Natural killer cell treated with Interleukin-12 subunit alpha and Interleukin-12 subunit beta and Interleukin-15 and Interleukin-18, amount 100 ng/mL, for 72 hours (primary cell): ENCODE results near the gene SKIC2. TPM values are rescaled to one million over a fixed set of nuclear protein-coding genes. Genes with fewer than 3 reads are reported as not detected.
"Not testable (repeated sequence)": the region's sequence is repeated elsewhere in the genome, so short reads cannot be mapped to it uniquely, and the experiment has no call there.

Source experiments
- ATAC-seq, 2 donors: fragments of 150-1000 bp; cut with Tn5 transposase in 1 of 2; sonication (Bioruptor Pico), chemical (Tn5 transposase) in 1 of 2; 2 replicates each; pipeline ENCODE4 v1.10.0; 2021
- DNase-seq: peaks from one replicate; pipeline ENCODE4 v3.0.0; 2022; ENCODE audit warnings: low spot score
- H3K27ac Mint-ChIP-seq, 2 donors: 1 replicate in 1 of 2; 2 replicates in 1 of 2; pipeline ENCODE4 v1.8.0; 2022; ENCODE audit warnings: mixed read lengths in 2 of 2, mild to moderate bottlenecking in 1 of 2, moderate library complexity in 1 of 2
- H3K27me3 Mint-ChIP-seq, 2 donors: 1 replicate in 1 of 2; 2 replicates in 1 of 2; pipeline ENCODE4 v1.8.0; 2022; ENCODE audit warnings: mixed read lengths in 2 of 2
- H3K36me3 Mint-ChIP-seq: one replicate; pipeline ENCODE4 v1.8.0; 2022; ENCODE audit warnings: mixed read lengths
- H3K4me1 Mint-ChIP-seq, 2 donors: 1 replicate in 1 of 2; 2 replicates in 1 of 2; pipeline ENCODE4 v1.8.0; 2022; ENCODE audit warnings: low read depth in 2 of 2, mixed read lengths in 2 of 2, mild to moderate bottlenecking in 1 of 2
- H3K4me3 Mint-ChIP-seq: one replicate; pipeline ENCODE4 v1.8.0; 2022; ENCODE audit warnings: mixed read lengths
- H3K9me3 Mint-ChIP-seq: 2 replicates; pipeline ENCODE4 v1.8.0; 2022; ENCODE audit warnings: mixed read lengths
- total RNA-seq, 2 donors: library from RNA; stranded (reverse); gene quantifications; one replicate each; pipeline ENCODE4 v1.2.3, GENCODE V29; 2022

SKIC2 gene
- total RNA-seq, 2 donors from 2014 or later = 103 to 164 TPM

- H3K27me3 Mint-ChIP-seq, H3K36me3 Mint-ChIP-seq, H3K27ac Mint-ChIP-seq, H3K4me1 Mint-ChIP-seq, H3K9me3 Mint-ChIP-seq, H3K4me3 Mint-ChIP-seq, ATAC-seq, DNase-seq: not testable (repeated sequence)
These were observed 49.6 kb downstream of the SKIC2 start for GRCh38 chr6:32008616-32009015.

- H3K27me3 Mint-ChIP-seq, H3K36me3 Mint-ChIP-seq, H3K27ac Mint-ChIP-seq, DNase-seq, H3K9me3 Mint-ChIP-seq, H3K4me3 Mint-ChIP-seq, H3K4me1 Mint-ChIP-seq, ATAC-seq: not testable (repeated sequence)
These were observed 50.6 kb downstream of the SKIC2 start for GRCh38 chr6:32009537-32009936.

GRCh38 chr6:32010856-32011530, 52.0 kb downstream of the SKIC2 start:
- H3K27me3 Mint-ChIP-seq, H3K4me3 Mint-ChIP-seq, H3K9me3 Mint-ChIP-seq, H3K4me1 Mint-ChIP-seq, H3K27ac Mint-ChIP-seq, H3K36me3 Mint-ChIP-seq, ATAC-seq: not testable (repeated sequence)
- peak; percentile 48 for DNase-seq

- H3K9me3 Mint-ChIP-seq = not testable (repeated sequence)
These were observed 54.1 kb downstream of the SKIC2 start for GRCh38 chr6:32012941-32013617.

GRCh38 chr6:32013738-32014137, 54.8 kb downstream of the SKIC2 start:
- not testable (repeated sequence) for DNase-seq, H3K4me3 Mint-ChIP-seq, ATAC-seq, H3K36me3 Mint-ChIP-seq, H3K4me1 Mint-ChIP-seq, H3K9me3 Mint-ChIP-seq, H3K27me3 Mint-ChIP-seq, H3K27ac Mint-ChIP-seq

More at GRCh38 chr6:32012941-32013617, 54.1 kb downstream of the SKIC2 start:
- not testable (repeated sequence) for H3K27ac Mint-ChIP-seq, H3K4me3 Mint-ChIP-seq, H3K27me3 Mint-ChIP-seq, H3K36me3 Mint-ChIP-seq, H3K4me1 Mint-ChIP-seq, ATAC-seq
- DNase-seq = peak; percentile 44

- not testable (repeated sequence) for H3K9me3 Mint-ChIP-seq, DNase-seq, H3K36me3 Mint-ChIP-seq, H3K4me1 Mint-ChIP-seq, ATAC-seq, H3K27me3 Mint-ChIP-seq, H3K4me3 Mint-ChIP-seq, H3K27ac Mint-ChIP-seq
These were observed 55.6 kb downstream of the SKIC2 start, which contains the start of gene C4B for GRCh38 chr6:32014547-32014946. Gene C4B, plus strand, starts transcription at chr6:32014795. Its CDS starts 51 bp downstream, at chr6:32014846.

Other genes starting within 250 kb of the SKIC2 start
- gene LY6G6D, start 243.8 kb upstream of the SKIC2 start, total RNA-seq = not detected
- gene LY6G6C, start 237.4 kb upstream of the SKIC2 start, total RNA-seq = not detected
- gene MPIG6B, start 235.8 kb upstream of the SKIC2 start, total RNA-seq = under 1 TPM in 1 of 2 donors, not detected in 1; 0.21 TPM
- gene DDAH2, start 229.9 kb upstream of the SKIC2 start, total RNA-seq = 10 to 100 TPM; 18.8 to 24.4 TPM
- 100 to 1,000 TPM; 468 to 581 TPM for gene CLIC1, start 222.6 kb upstream of the SKIC2 start, total RNA-seq
- 100 to 1,000 TPM in 1 of 2 donors, 10 to 100 TPM in 1; 36.2 to 154 TPM for gene MSH5, start 219.2 kb upstream of the SKIC2 start, total RNA-seq
- 10 to 100 TPM in 1 of 2 donors, 1 to 10 TPM in 1; 9.2 to 25.2 TPM for gene SAPCD1, start 196.5 kb upstream of the SKIC2 start, total RNA-seq
- 1 to 10 TPM; 1.4 to 2.1 TPM for gene VWA7, start 181.8 kb upstream of the SKIC2 start, total RNA-seq
- gene VARS1, start 163.4 kb upstream of the SKIC2 start, total RNA-seq = 100 to 1,000 TPM in 1 of 2 donors, 10 to 100 TPM in 1; 90.7 to 226 TPM
- 100 to 1,000 TPM in 1 of 2 donors, 10 to 100 TPM in 1; 94.6 to 113 TPM for gene LSM2, start 152.2 kb upstream of the SKIC2 start, total RNA-seq
- 1 to 10 TPM; 1.7 to 4.1 TPM for gene HSPA1L, start 143.9 kb upstream of the SKIC2 start, total RNA-seq
- 100 to 1,000 TPM; 160 to 262 TPM for gene HSPA1A, start 143.6 kb upstream of the SKIC2 start, total RNA-seq
- 100 to 1,000 TPM; 107 to 113 TPM for gene HSPA1B, start 131.4 kb upstream of the SKIC2 start, total RNA-seq
- gene NEU1, start 96.4 kb upstream of the SKIC2 start, total RNA-seq = 10 to 100 TPM; 37.2 to 46.6 TPM
- not detected for gene SLC44A4, start 80.2 kb upstream of the SKIC2 start, total RNA-seq
- gene EHMT2, start 61.5 kb upstream of the SKIC2 start, total RNA-seq = 10 to 100 TPM; 34.4 to 69.1 TPM
- 1 to 10 TPM; 1.4 to 2.9 TPM for gene ZBTB12, start 57.1 kb upstream of the SKIC2 start, total RNA-seq
- under 1 TPM in 1 of 2 donors, not detected in 1; 0.92 TPM for gene C2, start 31.5 kb upstream of the SKIC2 start, total RNA-seq
- under 1 TPM; 0.33 to 0.40 TPM for gene CFB, start 13.1 kb upstream of the SKIC2 start, total RNA-seq
- gene NELFE, start 204 bp upstream of the SKIC2 start, total RNA-seq = 10 to 100 TPM; 61.5 to 78.0 TPM
- gene DXO, start 13.0 kb downstream of the SKIC2 start, total RNA-seq = 10 to 100 TPM; 11.4 to 27.5 TPM
- gene C4A, start 22.9 kb downstream of the SKIC2 start, total RNA-seq = 10 to 100 TPM in 1 of 2 donors, 1 to 10 TPM in 1; 4.4 to 13.3 TPM
- gene C4B, start 55.6 kb downstream of the SKIC2 start, total RNA-seq = 1 to 10 TPM; 3.4 to 5.0 TPM
- gene CYP21A2, start 79.2 kb downstream of the SKIC2 start, total RNA-seq = 1 to 10 TPM in 1 of 2 donors, not detected in 1; 1.3 TPM
- 1 to 10 TPM; 3.8 to 6.7 TPM for gene TNXB, start 150.2 kb downstream of the SKIC2 start, total RNA-seq
- gene ATF6B, start 169.1 kb downstream of the SKIC2 start, total RNA-seq = 100 to 1,000 TPM; 125 to 132 TPM
- 1 to 10 TPM; 5.5 to 6.0 TPM for gene FKBPL, start 171.1 kb downstream of the SKIC2 start, total RNA-seq
- under 1 TPM; 0.17 to 0.33 TPM for gene PRRT1, start 192.8 kb downstream of the SKIC2 start, total RNA-seq
- 10 to 100 TPM; 10.8 to 32.3 TPM for gene PPT2, start 195.0 kb downstream of the SKIC2 start, total RNA-seq
- gene EGFL8, start 205.4 kb downstream of the SKIC2 start, total RNA-seq = 10 to 100 TPM in 1 of 2 donors, 1 to 10 TPM in 1; 8.3 to 15.0 TPM
- 10 to 100 TPM; 39.2 to 43.0 TPM for gene AGPAT1, start 216.9 kb downstream of the SKIC2 start, total RNA-seq
- gene RNF5, start 219.2 kb downstream of the SKIC2 start, total RNA-seq = 10 to 100 TPM; 41.0 to 53.3 TPM
- gene AGER, start 225.1 kb downstream of the SKIC2 start, total RNA-seq = 10 to 100 TPM; 15.0 to 29.7 TPM
- gene PBX2, start 231.0 kb downstream of the SKIC2 start, total RNA-seq = 10 to 100 TPM; 64.1 to 89.4 TPM
- 100 to 1,000 TPM; 131 to 143 TPM for gene GPSM3, start 233.5 kb downstream of the SKIC2 start, total RNA-seq